ENCODE measurements around the gene MAST1. TPM values are rescaled to one million over a fixed set of nuclear protein-coding genes. Genes with fewer than 3 reads are reported as not detected.

The MAST1 gene
- total RNA-seq, 6 donors from 2014 or later = 0.17 to 0.89 (median 0.61) TPM; not detected in 3

DNA sequence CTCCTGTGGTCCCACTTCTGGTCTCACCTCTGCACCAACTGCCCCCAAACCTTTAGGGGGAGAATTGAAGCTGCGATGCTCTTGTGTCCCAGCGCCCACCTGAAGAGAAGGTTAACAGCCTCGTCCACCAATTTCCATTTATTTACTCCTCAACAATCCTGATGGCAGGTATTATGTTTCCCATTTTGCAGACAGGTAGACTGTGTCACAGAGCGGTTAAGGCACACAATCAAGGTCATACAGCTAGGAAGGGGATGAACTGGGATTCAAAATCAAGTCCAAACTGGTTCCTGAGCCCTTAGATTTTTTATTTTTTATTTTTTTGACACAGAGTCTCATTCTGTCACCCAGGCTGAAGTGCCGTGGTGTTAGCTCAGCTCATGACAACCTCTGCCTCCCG, 36.8 kb downstream of the MAST1 start:
- no peaks in the 10 kb centered on the region for H3K27me3 ChIP-seq
- 95 to 96% methylated on average over 6 of the region's 6 CpGs for WGBS, 2 donors
- TF ChIP-seq POLR2AphosphoS5 (IDR thresholded peaks at IDR 0.05) (no peak), EP300 (IDR thresholded peaks at IDR 0.05) (no peak), POLR2A (IDR thresholded peaks at IDR 0.05) (no peak)
- TF ChIP-seq, protein P1, sequence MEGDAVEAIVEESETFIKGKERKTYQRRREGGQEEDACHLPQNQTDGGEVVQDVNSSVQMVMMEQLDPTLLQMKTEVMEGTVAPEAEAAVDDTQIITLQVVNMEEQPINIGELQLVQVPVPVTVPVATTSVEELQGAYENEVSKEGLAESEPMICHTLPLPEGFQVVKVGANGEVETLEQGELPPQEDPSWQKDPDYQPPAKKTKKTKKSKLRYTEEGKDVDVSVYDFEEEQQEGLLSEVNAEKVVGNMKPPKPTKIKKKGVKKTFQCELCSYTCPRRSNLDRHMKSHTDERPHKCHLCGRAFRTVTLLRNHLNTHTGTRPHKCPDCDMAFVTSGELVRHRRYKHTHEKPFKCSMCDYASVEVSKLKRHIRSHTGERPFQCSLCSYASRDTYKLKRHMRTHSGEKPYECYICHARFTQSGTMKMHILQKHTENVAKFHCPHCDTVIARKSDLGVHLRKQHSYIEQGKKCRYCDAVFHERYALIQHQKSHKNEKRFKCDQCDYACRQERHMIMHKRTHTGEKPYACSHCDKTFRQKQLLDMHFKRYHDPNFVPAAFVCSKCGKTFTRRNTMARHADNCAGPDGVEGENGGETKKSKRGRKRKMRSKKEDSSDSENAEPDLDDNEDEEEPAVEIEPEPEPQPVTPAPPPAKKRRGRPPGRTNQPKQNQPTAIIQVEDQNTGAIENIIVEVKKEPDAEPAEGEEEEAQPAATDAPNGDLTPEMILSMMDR (IDR thresholded peaks at IDR 0.05) = no peak
- H3K9me3 ChIP-seq = no peaks in the 10 kb centered on the region
- peaks cover 0 to 12% (median 6%) of the 10 kb centered on the region in 4 donors for H3K4me1 ChIP-seq
- peaks cover 0 to 39% (median 25%) of the 10 kb centered on the region in 4 donors for H3K36me3 ChIP-seq
- no peak for DNase-seq
- no peak for ATAC-seq (ENCODE audit: low FRiP score in 2 of 2)
- no peak overlapping the region for H3K27ac ChIP-seq
- no peak overlapping the region for H3K4me3 ChIP-seq

DNA sequence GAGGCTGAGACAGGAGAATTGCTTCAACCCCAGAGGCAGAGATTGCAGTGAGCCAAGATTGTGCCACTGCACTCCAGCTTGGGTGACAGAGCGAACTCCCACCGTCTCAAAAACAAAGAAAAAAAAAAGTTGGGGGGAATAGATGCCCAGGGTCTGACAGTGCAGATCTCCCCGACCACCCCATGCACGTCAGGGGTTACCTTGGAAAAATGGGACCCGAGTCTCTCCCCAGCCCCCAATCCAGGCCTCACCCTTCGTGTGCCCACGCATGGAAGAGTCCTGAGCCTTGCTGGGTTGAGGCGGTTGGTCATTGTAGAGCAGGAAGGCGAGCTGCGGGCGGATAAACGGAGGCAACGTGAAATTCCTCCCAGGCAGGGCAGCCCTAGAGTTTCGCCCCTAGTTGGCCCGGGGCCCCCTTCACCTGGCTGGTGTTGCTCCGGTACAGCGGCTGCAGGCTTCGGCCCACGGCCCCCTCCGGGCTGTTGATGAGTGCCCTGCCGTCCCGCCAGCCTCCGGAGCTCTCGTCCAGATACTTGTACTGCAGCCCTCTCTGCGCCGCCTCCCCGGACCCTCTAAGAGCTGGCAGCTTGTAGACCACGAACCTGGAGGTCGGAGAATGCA, 42.3 kb downstream of the MAST1 start:
- DNase-seq = peak; percentile 41 to 84
- Histone ChIP-seq H3K27ac (peak overlapping the region; percentile 86 to 92 (median 90)), H3K4me3 (peak overlapping the region; percentile 68 to 85 (median 78)), H3K9me3 (peaks cover 0 to 8% (median 4%) of the 10 kb centered on the region in 4 donors), H3K27me3 (peaks cover 0 to 4% (median 1%) of the 10 kb centered on the region in 4 donors), H3K4me1 (peaks cover 15 to 30% (median 22%) of the 10 kb centered on the region in 4 donors), H3K36me3 (peaks cover 0 to 32% (median 23%) of the 10 kb centered on the region in 4 donors)
- ATAC-seq (ENCODE audit: low FRiP score in 2 of 2) = peak; percentile 11 to 34
- TF ChIP-seq EP300 (IDR thresholded peaks at IDR 0.05) (no peak), POLR2A (IDR thresholded peaks at IDR 0.05) (no peak), POLR2AphosphoS5 (IDR thresholded peaks at IDR 0.05) (no peak)
- TF ChIP-seq, protein P1 (IDR thresholded peaks at IDR 0.05) = no peak
- WGBS, 2 donors = 17 to 25% methylated on average over 19 of the region's 29 CpGs

DNA sequence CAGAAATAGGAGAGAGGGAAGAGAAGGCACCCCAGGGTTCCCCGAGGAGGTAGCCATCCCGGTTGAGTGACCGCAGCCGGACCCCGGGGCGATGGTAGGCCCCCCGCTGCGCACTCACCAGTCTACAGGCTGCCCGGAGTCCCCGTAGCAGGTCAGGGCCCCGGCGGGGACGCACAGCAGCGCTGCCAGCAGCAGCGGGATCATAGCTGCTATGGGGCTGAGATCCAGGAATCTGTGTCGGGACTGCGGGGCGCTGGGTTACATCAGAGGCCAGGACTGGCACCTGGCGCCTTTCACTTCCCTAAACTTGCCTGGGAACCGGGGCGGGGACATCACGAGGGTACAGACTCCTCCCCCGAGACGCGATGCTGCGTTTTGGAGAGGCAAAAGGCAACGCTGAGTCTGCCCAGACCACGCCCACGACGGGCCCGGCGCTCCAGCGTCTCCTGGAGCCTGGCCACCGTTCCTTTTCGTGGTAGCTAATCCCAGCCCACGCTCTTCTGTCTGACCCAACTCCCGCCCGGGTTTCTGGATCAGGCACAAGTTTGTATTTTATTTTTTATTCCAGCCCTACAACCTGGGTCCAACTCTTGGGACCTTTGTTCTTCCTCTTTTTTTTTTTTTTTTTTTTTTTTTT, 43.0 kb downstream of the MAST1 start, which contains the start of gene DNASE2:
Gene DNASE2, minus strand, starts transcription at position 278 of the 637 bp plus-strand sequence. Its CDS starts 74 bp downstream, at position 204.
- DNase-seq (peak; percentile 97 to 99), ATAC-seq (ENCODE audit: low FRiP score in 2 of 2) (peak; percentile 94 to 96)
- H3K27ac ChIP-seq = peak within 1 kb of the TSS; percentile 86 to 92 (median 90)
- TF ChIP-seq POLR2AphosphoS5 (IDR thresholded peaks at IDR 0.05) (peak; percentile 56 to 92), EP300 (IDR thresholded peaks at IDR 0.05) (no peak), POLR2A (IDR thresholded peaks at IDR 0.05) (peak in 3 of 4 donors; percentile 70 to 92 (median 87))
- TF ChIP-seq, protein P1 (IDR thresholded peaks at IDR 0.05) = no peak
- peaks cover 0 to 26% (median 21%) of the 10 kb centered on the region in 4 donors for H3K36me3 ChIP-seq
- peaks cover 21 to 36% (median 27%) of the 10 kb centered on the region in 4 donors for H3K4me1 ChIP-seq
- peaks cover 0 to 8% (median 4%) of the 10 kb centered on the region in 4 donors for H3K9me3 ChIP-seq
- WGBS, 2 donors = 1 to 2% methylated on average over 13 to 35 of the region's 38 CpGs
- H3K4me3 ChIP-seq = peak within 1 kb of the TSS; percentile 68 to 85 (median 78)
- H3K27me3 ChIP-seq = peaks cover 0 to 6% (median 2%) of the 10 kb centered on the region in 4 donors

DNA sequence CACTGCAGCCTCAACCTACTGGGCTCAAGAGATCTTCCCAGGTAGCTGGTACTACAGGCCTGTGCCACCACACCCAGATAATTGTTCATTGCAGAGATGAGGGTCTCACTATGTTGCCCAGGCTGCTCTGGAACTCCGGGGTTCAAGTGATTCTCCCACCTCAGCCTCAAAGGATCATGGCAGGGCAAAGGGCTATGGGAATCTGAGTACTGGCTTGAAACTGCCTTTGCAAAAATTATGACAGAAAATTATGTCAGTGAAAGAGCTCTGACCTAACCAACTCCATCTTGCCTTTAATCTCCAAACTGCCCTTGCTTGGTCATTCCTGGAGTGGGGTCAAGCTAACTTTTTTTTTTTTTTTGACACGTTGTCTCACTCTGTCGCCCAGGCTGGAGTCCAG, 44.3 kb downstream of the MAST1 start:
- peak overlapping the region in 1 of 4 donors; percentile 41 for H3K27ac ChIP-seq
- no peak for ATAC-seq (ENCODE audit: low FRiP score in 2 of 2)
- no peak overlapping the region for H3K4me3 ChIP-seq
- H3K4me1 ChIP-seq = peaks cover 21 to 38% (median 27%) of the 10 kb centered on the region in 4 donors
- 74 to 85% methylated on average over 3 of the region's 3 CpGs for WGBS, 2 donors
- H3K36me3 ChIP-seq = peaks cover 0 to 13% (median 12%) of the 10 kb centered on the region in 4 donors
- H3K9me3 ChIP-seq = peaks cover 0 to 8% (median 4%) of the 10 kb centered on the region in 4 donors
- DNase-seq = no peak
- no peak for TF ChIP-seq POLR2AphosphoS5 (IDR thresholded peaks at IDR 0.05)
- TF ChIP-seq, protein P1 (IDR thresholded peaks at IDR 0.05) = no peak
- TF ChIP-seq EP300 (IDR thresholded peaks at IDR 0.05) = no peak
- TF ChIP-seq POLR2A (IDR thresholded peaks at IDR 0.05) = no peak
- H3K27me3 ChIP-seq = peaks cover 0 to 6% (median 2%) of the 10 kb centered on the region in 4 donors

All from upper lobe of left lung (tissue), 6 donors.